H1 (cell line): ENCODE results near the gene NOL4L. TPM values are rescaled to one million over a fixed set of nuclear protein-coding genes. Genes with fewer than 3 reads are reported as not detected.
A peak's percentile ranks its signal among the peaks of the same experiment; 100 is the strongest.

Experiments used
- CTCF ChIA-PET: fragments of 300-600 bp; sonication (Branson Sonifier 250); formaldehyde crosslinking; loops from one replicate; lab custom pipeline; 2021; ENCODE audit not compliant: partially characterized antibody; lab: Charles Lee
- POLR2A ChIA-PET: fragments of 300-600 bp; sonication (Branson Sonifier 250); formaldehyde crosslinking; loops from one replicate; lab custom pipeline; 2021; ENCODE audit warnings: inconsistent platforms; ENCODE audit not compliant: partially characterized antibody; lab: Charles Lee
- DNase-seq, 2 experiments: peaks; one replicate each; pipeline versions ENCODE4 v3.0.0 to v3.0.0-alpha.2; 2010 to 2022; ENCODE audit warnings: low spot score in 2 of 2, low read depth in 1 of 2, mixed read lengths in 1 of 2
- FAIRE-seq: peaks from 2 replicates; lab custom pipeline; 2011; peaks lifted over from hg19 to GRCh38; lab: Jason Lieb, UNC
- H2AFZ ChIP-seq: 2 replicates; pipeline ENCODE4 v1.8.1; 2012; ENCODE audit warnings: low read length, inconsistent platforms
- H2AK5ac ChIP-seq: 2 replicates; pipeline ENCODE4 v1.6.1; 2013; ENCODE audit warnings: low read depth, low read length
- H2BK120ac ChIP-seq: replicated peaks from 2 replicates; pipeline ENCODE3; 2013; ENCODE audit warnings: low read depth, low read length, inconsistent platforms
- H2BK12ac ChIP-seq: 2 replicates; pipeline ENCODE4 v1.6.1; 2013; ENCODE audit warnings: low read depth, low read length
- H2BK15ac ChIP-seq: 2 replicates; pipeline ENCODE4 v1.6.1; 2013; ENCODE audit warnings: low read length
- H2BK20ac ChIP-seq: 2 replicates; pipeline ENCODE4 v1.6.1; 2013; ENCODE audit warnings: low read length
- H2BK5ac ChIP-seq: 2 replicates; pipeline ENCODE4 v1.6.1; 2013; ENCODE audit warnings: low read depth, low read length
- H3K14ac ChIP-seq: 2 replicates; pipeline ENCODE4 v1.6.1; 2013; ENCODE audit warnings: inconsistent platforms; ENCODE audit not compliant: insufficient read length
- H3K18ac ChIP-seq: 2 replicates; pipeline ENCODE4 v1.6.1; 2013; ENCODE audit warnings: low read length; ENCODE audit errors: extremely low read depth
- H3K23ac ChIP-seq: 2 replicates; pipeline ENCODE4 v1.6.1; 2013; ENCODE audit warnings: inconsistent platforms; ENCODE audit not compliant: insufficient read length
- H3K23me2 ChIP-seq: 2 replicates; pipeline ENCODE4 v1.6.1; 2013; ENCODE audit warnings: low read depth, low read length
- H3K27ac ChIP-seq: 2 replicates; pipeline ENCODE4 v1.6.1; 2011; ENCODE audit warnings: low read depth, low read length, inconsistent platforms
- H3K27me3 ChIP-seq, 4 experiments: replicated peaks in 1 of 4; 1 replicate in 1 of 4; 2 replicates in 3 of 4; pipeline versions ENCODE4 v1.6.1 to v1.8.1; 2011 to 2013; ENCODE audit warnings: low read length in 3 of 4, mild to moderate bottlenecking in 3 of 4, inconsistent platforms in 2 of 4, mixed read lengths in 2 of 4, moderate library complexity in 1 of 4; ENCODE audit not compliant: control insufficient read depth in 3 of 4, insufficient read depth in 3 of 4; ENCODE audit errors: extremely low read depth in 1 of 4
- H3K36me3 ChIP-seq, 4 experiments: 2 replicates each; pipeline versions ENCODE4 v1.6.1 to v1.8.1; 2011 to 2013; ENCODE audit warnings: mild to moderate bottlenecking in 4 of 4, low read length in 3 of 4, moderate library complexity in 2 of 4, control low read depth in 1 of 4, inconsistent platforms in 1 of 4; ENCODE audit not compliant: insufficient read depth in 4 of 4, control insufficient read depth in 2 of 4
- H3K4ac ChIP-seq: replicated peaks from 2 replicates; pipeline ENCODE3; 2013; ENCODE audit warnings: low read length, low read depth, mixed read lengths, inconsistent platforms; ENCODE audit not compliant: insufficient read length
- H3K4me1 ChIP-seq, 4 experiments: replicated peaks in 1 of 4; 1 replicate in 1 of 4; 2 replicates in 3 of 4; pipeline versions ENCODE4 v1.6.1 to v1.8.1; 2011 to 2013; ENCODE audit warnings: low read length in 3 of 4, inconsistent platforms in 2 of 4, mixed read lengths in 1 of 4; ENCODE audit not compliant: insufficient read depth in 4 of 4, control insufficient read depth in 3 of 4
- H3K4me2 ChIP-seq, 2 experiments: 2 replicates each; pipeline versions ENCODE4 v1.6.1 to v1.8.1; 2011 to 2013; ENCODE audit warnings: low read depth in 2 of 2, low read length in 2 of 2, control low read depth in 1 of 2, inconsistent platforms in 1 of 2, mild to moderate bottlenecking in 1 of 2; ENCODE audit not compliant: insufficient read depth in 1 of 2
- H3K4me3 ChIP-seq, 4 experiments: fragments of 200-600, 300-600 bp in 1 of 4; sonication (generic), shearing (Covaris generic), sonication (Bioruptor Twin) in 1 of 4; 2 replicates each; pipeline versions ENCODE4 v1.5.1 to v1.8.1; 2011 to 2016; ENCODE audit warnings: low read length in 4 of 4, low read depth in 3 of 4, control low read depth in 2 of 4, inconsistent platforms in 2 of 4, mild to moderate bottlenecking in 2 of 4, mixed read lengths in 1 of 4, moderate library complexity in 1 of 4; ENCODE audit not compliant: insufficient read depth in 2 of 4; ENCODE audit errors: extremely low read depth in 1 of 4
- H3K56ac ChIP-seq: replicated peaks from 2 replicates; pipeline ENCODE3; 2013; ENCODE audit warnings: low read depth, mild to moderate bottlenecking, mixed read lengths, low read length, inconsistent platforms; ENCODE audit not compliant: insufficient read length
- H3K79me1 ChIP-seq: 2 replicates; pipeline ENCODE4 v1.6.1; 2013; ENCODE audit warnings: low read depth, low read length, control low read depth
- H3K79me2 ChIP-seq, 2 experiments: 2 replicates each; pipeline versions ENCODE4 v1.6.1 to v1.8.1; 2012 to 2013; ENCODE audit warnings: low read length in 2 of 2, mild to moderate bottlenecking in 2 of 2, inconsistent platforms in 1 of 2; ENCODE audit not compliant: insufficient read depth in 2 of 2, control insufficient read depth in 1 of 2
- H3K9ac ChIP-seq, 4 experiments: replicated peaks in 1 of 4; 1 replicate in 1 of 4; 2 replicates in 3 of 4; pipeline versions ENCODE4 v1.6.1 to v1.8.1; 2011 to 2013; ENCODE audit warnings: low read depth in 3 of 4, low read length in 3 of 4, control low read depth in 2 of 4, mild to moderate bottlenecking in 2 of 4, moderate library complexity in 2 of 4, inconsistent platforms in 1 of 4; ENCODE audit errors: extremely low read depth in 1 of 4
- H3K9me3 ChIP-seq, 2 experiments: 2 replicates each; pipeline versions ENCODE4 v1.6.1 to v1.8.1; 2012 to 2013; ENCODE audit warnings: mild to moderate bottlenecking in 2 of 2, moderate library complexity in 2 of 2, control low read depth in 1 of 2, inconsistent platforms in 1 of 2, low read depth in 1 of 2, low read length in 1 of 2, mixed read lengths in 1 of 2; ENCODE audit not compliant: insufficient read depth in 2 of 2
- H4K20me1 ChIP-seq, 2 experiments: replicated peaks in 1 of 2; 2 replicates each; pipeline versions ENCODE3 to v1.8.1; 2011 to 2013; ENCODE audit warnings: inconsistent platforms in 2 of 2, low read length in 2 of 2, mild to moderate bottlenecking in 1 of 2; ENCODE audit not compliant: insufficient read depth in 2 of 2, control insufficient read depth in 1 of 2
- H4K5ac ChIP-seq: 2 replicates; pipeline ENCODE4 v1.6.1; 2013; ENCODE audit warnings: low read length, low read depth, mixed read lengths, inconsistent platforms; ENCODE audit not compliant: insufficient read length
- H4K8ac ChIP-seq: 2 replicates; pipeline ENCODE4 v1.8.0; 2013; ENCODE audit warnings: mild to moderate bottlenecking, moderate library complexity, low read length, inconsistent platforms; ENCODE audit not compliant: insufficient read depth; ENCODE audit errors: extremely low read depth
- H4K91ac ChIP-seq: replicated peaks from 2 replicates; pipeline ENCODE3; 2013; ENCODE audit warnings: low read length, mixed read lengths, inconsistent platforms; ENCODE audit not compliant: insufficient read length
- ASH2L ChIP-seq: fragments of 200-600, 300-600 bp; sonication (generic); IDR thresholded peaks from one replicate; pipeline ENCODE4 v1.7.1; 2017; ENCODE audit warnings: low read length
- BACH1 ChIP-seq: IDR thresholded peaks from 2 replicates; pipeline ENCODE4 v1.6.1; 2012; ENCODE audit warnings: low read length, improper control_type of control experiment
- CHD2 ChIP-seq: IDR thresholded peaks from 2 replicates; pipeline ENCODE4 v1.6.1; 2012; ENCODE audit warnings: low read length, improper control_type of control experiment
- JUN ChIP-seq: IDR thresholded peaks from 2 replicates; pipeline ENCODE4 v1.6.1; 2011; ENCODE audit warnings: low read depth, mild to moderate bottlenecking, improper control_type of control experiment, low read length
- JUND ChIP-seq: IDR thresholded peaks from 2 replicates; pipeline ENCODE4 v1.6.1; 2011; ENCODE audit warnings: mild to moderate bottlenecking, improper control_type of control experiment, low read length
- KDM4A ChIP-seq: IDR thresholded peaks from one replicate; pipeline ENCODE4 v1.7.1; 2012; ENCODE audit warnings: low read depth, mild to moderate bottlenecking, moderate library complexity, low read length, inconsistent platforms; ENCODE audit not compliant: severe bottlenecking
- YY1 ChIP-seq: IDR thresholded peaks from 2 replicates; pipeline ENCODE4 v1.6.1; 2011; ENCODE audit warnings: low read depth, mild to moderate bottlenecking, low read length
- WGBS, 2 experiments: shearing (Covaris generic) in 1 of 2; methylation state at CpG; one replicate each; pipeline versions ENCODE4 v1.1.6 to v1.1.7; 2013 to 2015; ENCODE audit warnings: low lambda C conversion rate in 2 of 2, mixed read lengths in 2 of 2, inconsistent platforms in 1 of 2, low coverage in 1 of 2, missing lambda C conversion rate in 1 of 2; ENCODE audit not compliant: insufficient replicate concordance in 2 of 2, insufficient coverage in 1 of 2, insufficient read length in 1 of 2; ENCODE audit errors: extremely low coverage in 1 of 2, missing lambda C conversion rate in 1 of 2; 5-methylcytosine and 5-hydroxymethylcytosine counted together
- polyA plus RNA-seq, 7 experiments: library from polyadenylated mRNA; depleted of rRNA in 3 of 7; stranded (reverse) in 5 of 7; unstranded in 2 of 7; fragments of >200 nt in 5 of 7; fragments of 200-250 nt in 2 of 7; gene quantifications; 1 replicate in 5 of 7; 2 replicates in 1 of 7; 4 replicates in 1 of 7; pipeline versions ENCODE4 v1.2.1 to v1.2.3, GENCODE V29; 2011 to 2013; ENCODE audit warnings: missing spikeins in 2 of 7, mixed read lengths in 2 of 7
- total RNA-seq: library from RNA; stranded (reverse); fragmentation: NEBNext Ultra II Directional; extraction: Animal tissue kit (Norgen Biotek cat#: 25700); gene quantifications from 2 replicates; pipeline ENCODE4 v1.2.1, GENCODE V29; 2021
- TF ChIP-seq, protein P1 (sequence below): IDR thresholded peaks from 2 replicates; pipeline ENCODE4 v1.6.1; 2012; ENCODE audit warnings: inconsistent platforms

The NOL4L gene
- total and polyA plus RNA-seq, 2 of the 8 experiments (the other 6 are each of a cell fraction or from before 2014, with no cell fraction given), result 15.3 to 23.7 TPM

- peaks cover 27 to 44% of the 10 kb centered on the region in 2 experiments for H3K79me2 ChIP-seq
- no peak for TF ChIP-seq JUN
- peak; percentile 95 for TF ChIP-seq ASH2L
- TF ChIP-seq BACH1, result no peak; the same call in 1 of the 2 replicates
- TF ChIP-seq, protein P1, sequence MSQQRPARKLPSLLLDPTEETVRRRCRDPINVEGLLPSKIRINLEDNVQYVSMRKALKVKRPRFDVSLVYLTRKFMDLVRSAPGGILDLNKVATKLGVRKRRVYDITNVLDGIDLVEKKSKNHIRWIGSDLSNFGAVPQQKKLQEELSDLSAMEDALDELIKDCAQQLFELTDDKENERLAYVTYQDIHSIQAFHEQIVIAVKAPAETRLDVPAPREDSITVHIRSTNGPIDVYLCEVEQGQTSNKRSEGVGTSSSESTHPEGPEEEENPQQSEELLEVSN, result no peak
- no peak for TF ChIP-seq YY1
- no peak for TF ChIP-seq CHD2
- peak; percentile 82 for TF ChIP-seq KDM4A
- no peak for TF ChIP-seq JUND
Measured at GRCh38 chr20:32482442-32483261, 102.5 kb downstream of the NOL4L start.

More at GRCh38 chr20:32482442-32483261, 102.5 kb downstream of the NOL4L start:
- H3K9me3 ChIP-seq, result no peaks in the 10 kb centered on the region
- H2BK20ac ChIP-seq, result no peak overlapping the region
- H3K36me3 ChIP-seq, result no peaks in the 10 kb centered on the region
- peak overlapping the region; percentile 42 for H3K56ac ChIP-seq
- peak overlapping the region; percentile 53 to 59 for H3K4me2 ChIP-seq
- H3K23me2 ChIP-seq, result peaks cover 8% of the 10 kb centered on the region; the same call in 1 of the 2 replicates
- H3K27me3 ChIP-seq, result no peaks in the 10 kb centered on the region
- H4K5ac ChIP-seq, result no peak overlapping the region
- FAIRE-seq (no peak), DNase-seq (peak in 1 of 2 experiments; percentile 82)
- peak overlapping the region; percentile 60 for H3K18ac ChIP-seq
- H2BK120ac ChIP-seq, result no peak overlapping the region
- H3K79me1 ChIP-seq, result peaks cover 13% of the 10 kb centered on the region
- peaks cover 12 to 30% of the 10 kb centered on the region in 2 experiments for H4K20me1 ChIP-seq
- no peak overlapping the region for H3K4ac ChIP-seq
- no peak overlapping the region for H2AFZ ChIP-seq
- no peak overlapping the region for H2BK15ac ChIP-seq
- peak overlapping the region; percentile 67 to 90 (median 80) for H3K4me3 ChIP-seq
- H4K8ac ChIP-seq, result no peak overlapping the region; the same call in 1 of the 2 replicates
- H3K23ac ChIP-seq, result no peak overlapping the region
- H3K9ac ChIP-seq, result peak overlapping the region in 1 of 4 experiments; percentile 23; a peak in 2 of 7 replicates
- H2BK12ac ChIP-seq, result no peak overlapping the region
- POLR2A ChIA-PET, result interaction anchor here (1.4 to 4.8 kb wide), 5 partner anchors 11 to 26 kb away, joined by 5 to 21 read pairs (median 9); no protein-coding TSS in a partner anchor
- no peak overlapping the region; the same call in 1 of the 2 replicates for H2BK5ac ChIP-seq
- no peak overlapping the region for H4K91ac ChIP-seq
- WGBS, 2 experiments, result 2% methylated on average over 9 of the region's 82 CpGs; no CpG with 5 or more reads in 1 of the 2 experiments
- no peak overlapping the region; the same call in 1 of the 2 replicates for H3K27ac ChIP-seq
- CTCF ChIA-PET, result interaction anchor here (0.8 to 3.5 kb wide), 4 partner anchors 10 to 40 kb away, joined by 3 to 16 read pairs (median 9); no protein-coding TSS in a partner anchor
- no peak overlapping the region for H2AK5ac ChIP-seq
- H3K14ac ChIP-seq, result no peak overlapping the region
- H3K4me1 ChIP-seq, result peaks cover 11 to 16% (median 15%) of the 10 kb centered on the region in 4 experiments
